ENCODE measurements around the gene RRP7A.
"Not testable (repeated sequence)": the region's sequence is repeated elsewhere in the genome, so short reads cannot be mapped to it uniquely, and the experiment has no call there.

The RRP7A gene, protein sequence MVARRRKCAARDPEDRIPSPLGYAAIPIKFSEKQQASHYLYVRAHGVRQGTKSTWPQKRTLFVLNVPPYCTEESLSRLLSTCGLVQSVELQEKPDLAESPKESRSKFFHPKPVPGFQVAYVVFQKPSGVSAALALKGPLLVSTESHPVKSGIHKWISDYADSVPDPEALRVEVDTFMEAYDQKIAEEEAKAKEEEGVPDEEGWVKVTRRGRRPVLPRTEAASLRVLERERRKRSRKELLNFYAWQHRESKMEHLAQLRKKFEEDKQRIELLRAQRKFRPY

DNA sequence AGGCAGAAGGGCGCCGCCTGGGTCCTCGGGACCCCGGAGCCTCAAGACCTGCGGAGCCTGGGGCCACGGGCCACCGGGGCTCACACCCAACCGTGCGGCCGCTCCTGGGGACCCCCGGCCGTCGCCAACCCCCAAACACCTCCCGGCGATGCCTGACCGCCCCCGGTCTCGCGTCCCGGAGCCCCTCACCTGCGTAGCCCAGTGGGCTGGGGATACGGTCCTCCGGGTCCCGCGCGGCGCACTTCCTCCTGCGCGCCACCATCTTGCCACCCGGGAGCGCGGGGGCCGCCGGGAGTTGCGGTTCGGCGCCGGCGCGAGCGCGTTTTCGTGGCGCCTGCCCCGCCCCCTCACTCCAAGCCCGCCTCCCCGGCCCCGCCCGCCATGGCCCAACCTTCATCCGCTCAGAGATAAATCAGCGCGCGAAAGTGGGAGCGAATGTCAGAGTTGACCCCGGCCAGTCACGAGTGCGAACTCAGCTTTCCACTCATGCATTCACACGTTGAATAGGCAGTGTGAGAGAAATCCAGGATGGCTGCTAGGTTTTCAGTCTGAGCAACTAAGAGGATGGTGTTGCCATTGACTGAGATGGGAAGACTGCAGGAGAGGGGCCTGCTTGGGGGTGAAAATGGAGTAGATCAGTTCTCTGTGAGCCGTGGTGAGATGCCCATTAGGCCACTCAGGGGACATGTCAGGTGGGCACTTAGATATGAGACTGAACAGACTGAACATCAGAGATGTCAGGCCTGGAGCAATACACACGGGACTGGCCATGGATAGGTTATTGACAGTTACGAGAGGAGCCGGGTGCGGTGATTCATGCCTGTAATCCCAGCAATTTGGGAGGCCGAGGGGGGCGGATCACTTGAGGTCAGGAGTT lies at the start of gene RRP7A:
TSS of gene RRP7A (minus strand) at position 272 of the 877 bp plus-strand sequence. CDS start at position 262, 10 bp downstream.
- peak; percentile 82 for DNase-seq (ENCODE audit: low spot score)

DNA sequence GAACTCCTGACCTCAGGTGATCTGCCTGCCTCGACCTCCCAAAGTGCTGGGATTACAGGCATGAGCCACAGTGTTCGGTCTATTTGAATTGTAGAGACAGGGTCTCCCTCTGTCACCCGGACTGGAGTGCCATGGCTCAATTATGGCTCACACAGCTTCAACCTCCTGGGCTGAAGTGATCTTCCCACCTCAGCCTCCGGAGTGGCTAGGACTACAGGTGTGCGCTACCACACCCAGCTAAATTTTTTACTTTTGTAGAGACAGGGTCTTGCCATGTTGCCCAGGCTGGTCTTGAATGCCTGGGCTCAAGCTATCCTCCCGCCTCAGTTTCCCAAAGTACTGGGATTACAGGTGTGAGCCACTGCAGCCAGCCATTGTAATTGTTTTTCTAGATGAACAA lies 48.4 kb upstream of the RRP7A start:
- not testable (repeated sequence) for DNase-seq (ENCODE audit: low spot score)

DNA sequence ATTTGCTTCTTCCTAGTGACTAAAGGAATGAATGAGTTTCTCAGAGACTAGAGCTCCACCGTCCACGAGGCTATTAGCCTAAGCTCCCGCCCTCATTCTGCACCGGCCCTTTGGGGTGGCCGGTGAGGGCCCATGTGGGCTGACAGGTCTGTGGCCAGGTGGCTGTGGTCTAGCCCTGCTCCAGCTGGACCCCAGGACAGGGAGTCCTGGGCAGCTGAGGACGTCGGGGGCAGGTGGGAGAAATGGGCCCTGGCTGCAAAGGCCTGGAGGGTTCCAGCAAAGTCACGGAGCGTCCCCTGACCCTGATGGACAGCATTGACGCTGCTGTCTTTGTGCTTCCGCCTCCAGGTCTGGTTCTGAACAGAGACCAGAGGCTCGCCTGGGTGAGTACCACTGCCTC lies 46.4 kb upstream of the RRP7A start:
- no peak for DNase-seq (ENCODE audit: low spot score)

DNA sequence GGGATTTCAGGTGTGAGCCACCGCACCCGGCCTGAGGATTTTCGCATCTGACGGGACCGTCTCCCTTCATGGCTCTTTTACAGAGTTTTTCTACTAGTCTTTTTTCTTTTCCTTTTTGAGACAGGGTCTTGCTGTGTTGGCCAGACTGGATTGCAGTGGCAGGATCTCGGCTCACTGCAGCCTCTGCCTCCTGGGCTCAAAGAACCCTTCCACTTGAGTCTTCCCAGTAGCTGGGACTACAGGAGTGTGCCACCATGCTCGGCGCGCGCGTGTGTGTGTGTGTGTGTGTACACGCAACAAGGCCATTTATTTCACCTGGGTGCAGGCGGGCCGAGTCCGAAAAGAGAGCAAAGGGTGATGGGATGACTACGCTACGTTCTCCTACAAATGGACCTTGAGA lies 45.1 kb upstream of the RRP7A start:
- DNase-seq (ENCODE audit: low spot score) = no peak

DNA sequence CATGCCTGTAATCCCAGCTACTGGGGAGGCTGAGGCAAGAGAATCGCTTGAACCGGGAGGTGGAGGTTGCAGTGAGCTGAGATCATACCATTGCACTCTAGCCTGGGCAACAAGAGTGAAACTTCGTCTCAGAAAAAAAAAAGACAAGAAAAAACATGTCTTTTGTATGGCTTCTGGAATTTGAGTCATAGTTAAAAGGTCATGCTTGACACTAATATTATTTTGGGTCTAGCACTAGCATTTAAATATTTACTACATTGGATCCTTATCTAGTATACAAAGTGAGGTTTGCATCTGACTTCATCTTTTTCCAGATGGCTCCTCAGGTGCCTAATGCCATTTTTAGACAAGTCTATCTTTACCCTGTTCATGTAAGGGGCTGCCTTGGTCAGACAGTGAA lies 44.3 kb upstream of the RRP7A start:
- not testable (repeated sequence) for DNase-seq (ENCODE audit: low spot score)

DNA sequence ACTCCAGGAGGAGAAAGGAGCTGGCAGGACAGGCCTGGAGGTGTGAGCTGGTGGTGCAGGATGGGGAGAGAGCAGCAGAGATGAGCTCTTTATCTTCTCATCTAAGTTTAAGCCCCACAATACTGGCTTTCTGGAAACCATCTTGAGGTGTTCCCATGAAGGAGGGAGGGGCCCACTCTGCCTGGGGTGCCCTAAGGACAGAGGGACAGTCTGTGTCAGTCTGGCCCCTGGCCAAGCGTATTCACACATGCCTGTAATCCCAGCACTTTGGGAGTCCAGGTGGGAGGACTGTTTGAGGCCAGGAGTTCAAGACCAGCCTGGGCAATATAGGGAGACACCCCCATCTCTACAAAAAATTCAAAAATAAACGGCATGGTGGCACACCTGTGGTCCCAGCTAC lies 43.1 kb upstream of the RRP7A start:
- DNase-seq (ENCODE audit: low spot score) = no peak

DNA sequence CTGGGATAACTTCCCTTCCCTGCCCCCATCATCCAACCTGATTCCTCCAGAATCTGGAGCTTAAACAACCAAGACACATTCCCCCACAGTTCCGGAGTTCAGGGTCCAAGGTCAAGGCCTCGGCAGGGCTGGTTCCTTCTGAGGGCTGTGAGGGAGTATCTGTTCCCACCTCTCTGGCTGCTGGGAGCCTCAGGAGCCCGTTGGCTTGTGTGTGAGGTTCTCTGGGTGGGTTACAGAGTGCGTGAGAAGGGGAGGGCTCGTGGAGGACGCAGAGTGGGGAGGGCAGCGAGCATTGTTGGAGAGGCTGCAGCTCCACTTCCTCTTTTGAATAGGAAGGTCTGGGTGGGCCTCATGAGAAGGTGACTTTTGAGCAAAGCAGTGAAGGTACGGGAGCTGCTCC lies 42.7 kb upstream of the RRP7A start:
- no peak for DNase-seq (ENCODE audit: low spot score)

DNA sequence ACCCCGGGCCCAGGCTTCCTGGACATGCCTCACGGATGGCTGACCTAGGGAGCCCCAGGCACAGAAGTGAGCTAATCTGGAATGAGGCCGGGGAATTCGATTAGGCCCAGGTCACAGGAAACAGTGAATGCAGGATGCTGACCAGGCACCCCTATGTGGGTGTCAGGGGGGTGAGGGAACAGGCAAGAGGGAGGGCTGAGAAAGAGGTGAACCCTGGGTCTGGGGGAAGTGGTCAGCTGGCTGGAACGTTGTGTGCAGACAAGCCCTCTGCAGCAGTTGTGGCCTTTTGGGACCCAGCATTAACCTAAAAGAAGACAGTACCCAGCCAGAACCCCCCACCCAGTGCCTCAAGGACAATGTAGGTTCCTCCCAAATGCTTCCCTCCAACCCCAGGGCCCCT lies 42.3 kb upstream of the RRP7A start:
- no peak for DNase-seq (ENCODE audit: low spot score)

DNA sequence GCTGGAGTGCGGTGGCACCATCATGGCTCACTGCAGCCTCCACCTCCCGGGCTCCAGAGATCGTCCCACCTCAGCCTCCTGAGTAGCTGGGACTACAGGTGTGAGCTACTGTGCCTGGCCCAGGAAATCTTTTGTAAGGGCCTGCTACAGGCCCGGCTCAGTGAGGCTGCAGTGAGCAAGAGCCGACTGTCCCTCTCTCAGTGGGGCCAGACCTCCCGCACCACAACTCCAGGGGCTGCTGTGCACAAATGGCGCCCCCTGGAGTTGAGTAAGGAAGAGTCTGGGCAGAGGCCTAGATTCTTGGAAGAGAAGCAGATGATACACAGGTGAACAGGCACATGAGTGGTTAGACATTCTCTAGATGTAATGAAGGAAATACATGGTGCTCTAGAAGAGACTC lies 41.2 kb upstream of the RRP7A start:
- no peak for DNase-seq (ENCODE audit: low spot score)

DNA sequence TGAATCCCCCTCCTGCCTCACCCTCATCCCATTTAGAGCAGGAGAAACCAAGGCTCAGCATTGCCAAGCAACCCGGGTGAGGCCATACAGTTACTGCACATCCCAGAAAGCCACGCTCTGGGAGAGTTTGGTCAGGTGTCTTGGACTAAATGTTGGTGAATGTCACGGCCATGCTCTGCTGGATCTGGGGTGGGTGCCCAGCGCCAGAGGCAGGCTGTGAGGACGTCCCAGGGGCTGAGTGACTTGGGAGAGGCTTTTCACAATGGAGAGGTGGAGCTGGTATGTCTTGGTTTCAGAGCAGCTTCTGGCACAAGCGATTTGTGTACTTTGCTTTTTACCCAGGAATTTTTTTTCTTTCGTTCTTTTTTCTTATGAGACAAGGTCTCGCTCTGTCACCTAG lies 40.8 kb upstream of the RRP7A start:
- no peak for DNase-seq (ENCODE audit: low spot score)

DNA sequence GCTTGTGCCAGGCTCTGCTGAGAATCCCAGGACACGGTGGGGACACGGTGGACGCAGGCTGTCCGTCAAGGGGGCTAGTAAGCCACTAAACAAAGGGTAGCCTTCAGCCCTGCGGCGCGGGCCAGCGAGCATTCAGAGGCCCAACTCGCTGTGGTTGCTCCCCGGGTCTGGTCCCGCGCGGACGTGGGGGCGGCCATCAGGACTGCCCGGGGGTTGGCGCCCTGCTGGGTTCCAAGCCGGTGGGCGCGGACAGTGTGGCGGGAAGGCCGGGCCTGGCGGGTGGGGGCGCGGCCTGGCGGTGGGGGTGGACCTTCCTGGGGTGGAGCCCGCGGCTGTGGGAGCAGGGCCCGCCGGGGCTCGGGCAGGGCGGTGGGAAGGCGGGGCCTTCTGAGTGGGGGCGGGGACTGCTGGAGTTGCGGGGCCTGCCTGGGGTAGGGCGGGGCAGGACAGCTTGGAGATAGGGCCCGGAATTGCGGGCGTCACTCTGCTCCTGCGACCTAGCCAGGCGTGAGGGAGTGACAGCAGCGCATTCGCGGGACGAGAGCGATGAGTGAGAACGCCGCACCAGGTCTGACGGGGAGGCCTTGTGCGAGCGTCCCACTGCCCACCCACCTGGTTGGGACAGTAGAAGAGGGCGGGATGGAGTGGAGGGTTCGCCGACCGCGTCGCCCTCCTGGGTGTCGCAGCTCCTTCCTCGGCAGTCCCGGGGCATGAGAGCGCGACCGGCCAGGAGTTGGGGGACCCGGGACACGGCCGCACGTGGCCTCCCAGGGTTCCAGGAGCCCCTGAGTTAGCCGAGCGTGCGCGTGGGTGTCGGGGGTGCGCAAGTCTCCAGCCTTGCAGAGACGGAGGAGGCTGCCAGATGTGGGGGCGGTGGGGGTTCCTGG lies 34.1 kb upstream of the RRP7A start, which contains the start of gene SERHL2:
TSS of gene SERHL2 (plus strand) at position 482 of the 887 bp plus-strand sequence. CDS start at position 547, 65 bp downstream.
- peak; percentile 71 for DNase-seq (ENCODE audit: low spot score)

DNA sequence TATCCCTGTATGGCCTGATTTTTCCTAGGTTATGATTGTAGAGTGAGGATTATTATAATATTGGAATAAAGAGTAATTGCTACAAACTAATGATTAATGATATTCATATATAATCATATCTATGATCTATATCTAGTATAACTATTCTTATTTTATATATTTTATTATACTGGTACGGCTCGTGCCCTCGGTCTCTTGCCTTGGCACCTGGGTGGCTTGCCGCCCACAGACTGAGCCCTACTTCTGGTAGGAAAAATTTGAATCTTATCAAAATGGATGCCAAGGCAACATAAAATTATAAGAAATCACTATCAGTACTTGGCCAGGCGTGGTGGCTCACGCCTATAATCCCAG lies 32.7 kb upstream of the RRP7A start:
- DNase-seq (ENCODE audit: low spot score) = not testable (repeated sequence)

DNA sequence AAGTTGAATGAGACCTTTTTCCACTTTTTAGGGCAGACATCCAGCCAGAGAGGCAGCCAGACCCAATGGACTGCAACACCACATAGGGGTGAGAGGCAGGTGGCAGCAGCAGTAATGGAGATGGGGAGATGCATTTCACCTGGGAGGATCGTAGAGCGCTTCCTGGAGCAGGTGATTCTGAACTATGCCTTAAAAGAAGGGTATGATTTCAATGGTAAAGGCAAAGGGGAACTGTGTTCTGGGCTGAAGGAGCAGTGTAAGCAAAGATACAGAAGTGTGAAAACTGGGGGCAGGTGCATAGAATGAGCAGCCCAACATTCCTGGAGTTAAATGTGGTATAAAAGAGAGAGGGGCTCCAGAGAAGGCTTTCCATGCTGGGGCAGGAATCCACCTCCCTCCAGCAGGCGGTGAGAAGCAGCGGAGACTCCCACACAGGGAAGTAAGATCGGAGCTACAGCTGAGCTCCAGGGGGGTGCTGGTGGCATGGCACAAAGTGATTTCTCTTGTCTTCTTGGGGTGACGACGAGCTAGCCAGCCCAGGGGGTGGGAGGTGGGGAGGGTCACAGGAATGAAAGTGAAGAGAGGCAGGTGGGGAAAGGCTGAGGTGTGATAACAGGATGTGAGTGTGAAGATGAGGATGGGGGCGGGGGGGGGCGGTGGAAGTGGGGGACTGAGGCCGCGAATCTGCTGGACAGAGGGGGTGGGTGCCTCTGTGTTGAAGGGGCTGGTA lies 29.9 kb upstream of the RRP7A start:
- DNase-seq (ENCODE audit: low spot score) = no peak

DNA sequence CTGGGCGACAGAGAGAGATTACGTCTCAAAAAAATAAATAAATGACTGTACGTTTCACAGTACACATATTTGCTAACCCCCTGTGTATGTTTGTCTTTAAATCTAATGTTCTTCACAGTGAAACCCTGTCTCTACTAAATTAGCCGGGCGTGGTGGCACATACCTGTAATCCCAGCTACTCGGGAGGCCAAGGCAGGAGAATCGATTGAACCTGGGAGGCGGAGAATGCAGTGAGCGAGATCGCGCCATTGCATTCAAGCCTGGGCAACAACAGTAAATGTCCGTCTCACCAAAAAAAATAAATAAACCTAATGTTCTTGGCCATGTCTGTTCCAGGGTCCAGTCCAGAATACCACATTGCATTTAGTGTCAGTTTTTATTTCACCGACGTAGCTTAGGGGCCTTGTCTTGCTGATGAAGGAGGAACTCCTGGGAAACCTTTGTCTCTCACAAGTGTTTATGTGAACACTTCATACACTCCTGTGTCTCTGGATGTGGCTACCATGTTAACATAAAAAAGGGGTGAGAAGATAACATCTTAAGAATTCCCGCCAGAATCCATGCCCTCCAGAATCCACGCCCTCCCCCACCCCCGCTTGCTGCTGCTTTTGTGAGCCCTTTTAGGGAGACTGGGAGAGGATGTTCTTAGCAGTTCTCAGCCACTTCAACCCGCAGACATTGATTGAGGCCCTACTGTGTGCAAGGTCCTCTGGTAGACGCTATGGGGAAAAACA lies 29.2 kb upstream of the RRP7A start:
- no peak for DNase-seq (ENCODE audit: low spot score)

DNA sequence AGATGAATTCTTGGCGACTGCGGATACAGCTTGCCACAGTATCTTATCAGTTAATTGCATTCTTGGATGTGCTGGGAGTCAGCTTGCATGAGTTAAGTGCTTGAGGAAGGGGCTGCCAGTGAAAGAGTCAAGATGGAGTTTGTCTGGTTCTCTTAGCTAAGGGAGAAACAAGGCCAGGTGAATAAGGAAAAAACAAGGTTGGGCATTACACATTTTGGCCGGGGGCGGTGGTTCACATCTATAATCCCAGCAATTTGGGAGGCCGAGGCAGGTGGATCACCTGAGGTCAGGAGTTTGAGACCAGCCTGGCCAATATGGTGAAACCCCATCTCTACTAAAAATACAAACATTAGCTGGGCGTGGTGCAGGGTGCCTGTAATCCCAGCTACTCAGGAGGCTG lies 28.5 kb upstream of the RRP7A start:
- not testable (repeated sequence) for DNase-seq (ENCODE audit: low spot score)

DNA sequence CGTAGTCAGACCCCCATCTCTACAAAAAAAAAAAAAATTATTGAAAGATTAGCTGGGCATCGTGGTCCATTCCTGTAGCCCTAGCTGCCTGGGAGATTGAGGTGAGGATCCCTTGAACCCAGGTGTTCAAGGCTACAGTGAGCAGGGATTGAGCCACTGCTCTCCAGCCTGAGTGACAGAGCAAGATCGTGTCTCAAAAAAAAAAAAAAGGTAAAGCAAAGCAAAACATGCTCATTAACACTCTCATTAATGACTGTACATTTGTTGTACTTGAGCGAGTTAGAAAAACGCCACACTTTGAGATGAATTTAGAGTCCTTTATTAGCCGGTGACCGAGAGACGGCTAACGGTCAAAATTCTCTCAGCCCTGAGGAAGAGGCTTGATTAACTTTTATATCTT lies 28.0 kb upstream of the RRP7A start:
- DNase-seq (ENCODE audit: low spot score) = no peak

DNA sequence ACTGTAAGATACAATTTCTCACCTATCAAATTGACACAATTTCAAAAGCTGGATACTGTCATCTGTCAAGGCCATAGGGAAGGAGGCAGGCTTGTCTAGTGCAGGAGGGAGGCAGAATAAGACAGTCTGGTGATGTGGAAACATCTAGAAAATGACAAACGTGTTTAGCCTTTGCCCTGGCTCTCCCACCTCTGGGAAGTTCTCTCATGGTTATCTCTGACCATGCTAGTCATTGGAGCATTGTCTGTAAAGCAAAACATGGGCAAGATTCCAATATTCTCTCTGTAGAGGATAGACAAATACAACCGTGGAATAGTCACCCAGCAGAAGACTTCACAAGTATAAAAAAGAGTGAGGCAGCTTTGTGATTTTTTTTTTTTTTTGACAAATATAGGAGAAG lies 25.1 kb upstream of the RRP7A start:
- no peak for DNase-seq (ENCODE audit: low spot score)

DNA sequence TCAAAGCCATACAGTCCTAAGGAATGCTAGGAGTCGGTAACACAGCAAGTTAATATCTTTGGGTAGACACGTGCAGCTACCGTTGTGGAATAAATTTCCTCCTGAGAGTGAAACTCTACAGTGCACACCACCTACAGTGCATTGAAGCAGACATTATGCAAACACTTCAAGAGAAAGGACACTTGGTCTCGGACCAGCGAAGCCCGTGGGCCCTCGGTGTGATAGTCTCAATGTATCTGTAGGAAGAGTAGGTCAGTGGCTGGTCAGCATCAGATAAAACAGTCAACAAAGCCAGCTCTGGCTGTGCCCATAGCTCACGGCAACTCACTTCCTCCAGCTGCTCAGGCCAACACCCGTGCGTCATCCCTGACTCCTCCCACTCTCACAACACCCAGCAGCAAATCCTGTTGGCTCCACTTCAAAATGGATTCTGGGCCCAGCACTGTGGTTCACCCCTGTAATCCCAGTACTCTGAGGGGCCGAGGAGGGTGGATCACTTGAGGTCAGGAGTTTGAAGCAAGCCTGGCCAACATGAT lies 19.7 kb upstream of the RRP7A start:
- not testable (repeated sequence) for DNase-seq (ENCODE audit: low spot score)

DNA sequence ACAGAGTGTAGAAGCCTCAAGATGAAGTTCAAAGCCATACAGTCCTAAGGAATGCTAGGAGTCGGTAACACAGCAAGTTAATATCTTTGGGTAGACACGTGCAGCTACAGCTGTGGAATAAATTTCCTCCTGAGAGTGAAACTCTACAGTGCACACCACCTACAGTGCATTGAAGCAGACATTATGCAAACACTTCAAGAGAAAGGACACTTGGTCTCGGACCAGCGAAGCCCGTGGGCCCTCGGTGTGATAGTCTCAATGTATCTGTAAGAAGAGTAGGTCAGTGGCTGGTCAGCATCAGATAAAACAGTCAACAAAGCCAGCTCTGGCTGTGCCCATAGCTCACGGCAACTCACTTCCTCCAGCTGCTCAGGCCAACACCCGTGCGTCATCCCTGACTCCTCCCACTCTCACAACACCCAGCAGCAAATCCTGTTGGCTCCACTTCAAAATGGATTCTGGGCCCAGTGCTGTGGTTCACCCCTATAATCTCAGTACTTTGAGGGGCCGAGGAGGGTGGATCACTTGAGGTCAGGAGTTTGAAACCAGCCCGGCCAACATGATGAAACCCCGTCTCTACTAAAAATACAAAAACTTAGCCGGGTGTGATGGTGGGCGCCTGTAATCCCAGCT lies 17.7 kb upstream of the RRP7A start:
- not testable (repeated sequence) for DNase-seq (ENCODE audit: low spot score)

DNA sequence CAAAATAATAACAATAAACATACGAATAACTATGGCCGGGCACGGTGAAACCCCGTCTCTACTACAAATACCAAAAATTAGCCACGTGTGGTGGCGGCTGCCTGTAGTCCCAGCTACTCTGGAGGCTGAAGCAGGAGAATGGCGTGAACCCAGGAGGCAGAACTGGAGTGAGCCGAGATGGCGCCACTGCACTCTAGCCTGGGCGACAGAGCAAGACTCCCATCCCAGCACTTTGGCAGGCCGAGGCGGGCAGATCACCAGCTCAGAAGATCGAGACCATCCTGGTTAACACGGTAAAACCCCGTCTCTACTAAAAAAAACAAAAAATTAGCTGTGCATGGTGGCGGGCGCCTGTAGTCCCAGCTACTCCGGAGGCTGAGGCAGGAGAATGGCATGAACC lies 17.0 kb upstream of the RRP7A start:
- not testable (repeated sequence) for DNase-seq (ENCODE audit: low spot score)

Data from kidney capillary endothelial cell (primary cell).